Stimulated activated CD8-positive, alpha-beta memory T cell treated with anti-CD3 and anti-CD28 coated beads, Interleukin-2, amount 100 ng/mL, for 48 hours (primary cell): Measurements from ENCODE around the gene XRCC2.

ENCODE experiments used
- DNase-seq, 2 donors: peaks; one replicate each; pipeline ENCODE4 v3.0.0-alpha.2; 2020; ENCODE audit warnings: low read depth in 2 of 2

XRCC2 gene

GRCh38 chr7:152615031-152615741 lies 60.8 kb downstream of the XRCC2 start:
- no peak for DNase-seq

GRCh38 chr7:152608656-152609055 lies 67.3 kb downstream of the XRCC2 start:
- no peak for DNase-seq

GRCh38 chr7:152608208-152608607 lies 67.7 kb downstream of the XRCC2 start:
- DNase-seq = no peak

GRCh38 chr7:152607007-152607406 lies 68.9 kb downstream of the XRCC2 start:
- no peak for DNase-seq

- DNase-seq = no peak
These were observed 73.0 kb downstream of the XRCC2 start for GRCh38 chr7:152602962-152603361.

GRCh38 chr7:152601305-152601798 lies 74.6 kb downstream of the XRCC2 start:
- DNase-seq = no peak

GRCh38 chr7:152600266-152600665 lies 75.7 kb downstream of the XRCC2 start:
- DNase-seq = no peak

- no peak for DNase-seq
These were observed 78.4 kb downstream of the XRCC2 start for GRCh38 chr7:152597507-152597906.

- no peak for DNase-seq
These were observed 79.1 kb downstream of the XRCC2 start for GRCh38 chr7:152596824-152597223.
